Effector CD4-positive, alpha-beta T cell (primary cell): ENCODE results near the gene TUBA4A.

Experiments
- DNase-seq: peaks from one replicate; pipeline ENCODE4 v3.0.0-alpha.2; 2020

Gene TUBA4A

GRCh38 chr2:219230059-219230540, 23.6 kb downstream of the TUBA4A start:
- peak; percentile 29 for DNase-seq

- DNase-seq, result peak; percentile 98
Observed at GRCh38 chr2:219229305-219230058, 24.2 kb downstream of the TUBA4A start, which contains the start of the genes ANKZF1 and ATG9A. TSS of gene ANKZF1 (plus strand) at chr2:219229806. CDS start at chr2:219230258, 452 bp downstream. TSS of gene ATG9A (minus strand) at chr2:219229636. CDS start at chr2:219228024, 1,612 bp downstream.

- DNase-seq, result no peak
Observed at GRCh38 chr2:219228911-219229304, 24.8 kb downstream of the TUBA4A start.

- no peak for DNase-seq
Observed at GRCh38 chr2:219228041-219228910, 25.4 kb downstream of the TUBA4A start.

- no peak for DNase-seq
Observed at GRCh38 chr2:219225350-219225749, 28.4 kb downstream of the TUBA4A start.

GRCh38 chr2:219223831-219224610, 29.7 kb downstream of the TUBA4A start:
- no peak for DNase-seq

- no peak for DNase-seq
Observed at GRCh38 chr2:219221957-219222518, 31.7 kb downstream of the TUBA4A start.

GRCh38 chr2:219220652-219221402, 32.9 kb downstream of the TUBA4A start:
- DNase-seq, result no peak

- no peak for DNase-seq
Observed at GRCh38 chr2:219219784-219220532, 33.8 kb downstream of the TUBA4A start.

- DNase-seq, result peak; percentile 89
Observed at GRCh38 chr2:219218732-219219701, 34.7 kb downstream of the TUBA4A start, which contains the start of gene ABCB6. TSS of gene ABCB6 (minus strand) at chr2:219218958. CDS start at chr2:219218673, 285 bp downstream.

- peak; percentile 17 for DNase-seq
Observed at GRCh38 chr2:219218217-219218731, 35.4 kb downstream of the TUBA4A start.

- no peak for DNase-seq
Observed at GRCh38 chr2:219216535-219216915, 37.2 kb downstream of the TUBA4A start.

GRCh38 chr2:219215871-219216534, 37.7 kb downstream of the TUBA4A start:
- no peak for DNase-seq

GRCh38 chr2:219214786-219215185, 38.9 kb downstream of the TUBA4A start:
- no peak for DNase-seq

GRCh38 chr2:219214141-219214540, 39.6 kb downstream of the TUBA4A start:
- DNase-seq, result no peak

- no peak for DNase-seq
Observed at GRCh38 chr2:219213486-219214071, 40.1 kb downstream of the TUBA4A start.

GRCh38 chr2:219213026-219213415, 40.7 kb downstream of the TUBA4A start:
- DNase-seq, result no peak

GRCh38 chr2:219210886-219211362, 42.8 kb downstream of the TUBA4A start:
- no peak for DNase-seq
